Hepatic stellate cell (primary cell): ENCODE data around the gene CAVIN2.
"Not testable (repeated sequence)": the region's sequence is repeated elsewhere in the genome, so short reads cannot be mapped to it uniquely, and the experiment has no call there.

ENCODE experiments used
- DNase-seq: peaks from one replicate; pipeline ENCODE4 v3.0.0; 2011; ENCODE audit warnings: low spot score

The CAVIN2 gene

GRCh38 chr2:191800874-191801273 lies 46.0 kb downstream of the CAVIN2 start:
- DNase-seq = no peak

GRCh38 chr2:191799526-191799925 lies 47.4 kb downstream of the CAVIN2 start:
- no peak for DNase-seq

GRCh38 chr2:191797942-191798876 lies 48.7 kb downstream of the CAVIN2 start:
- DNase-seq = no peak

- DNase-seq = no peak
These were observed 49.4 kb downstream of the CAVIN2 start for GRCh38 chr2:191797500-191797899.

GRCh38 chr2:191795715-191796114 lies 51.2 kb downstream of the CAVIN2 start:
- DNase-seq = no peak

- DNase-seq = no peak
These were observed 54.8 kb downstream of the CAVIN2 start for GRCh38 chr2:191791953-191792560.

- no peak for DNase-seq
These were observed 56.2 kb downstream of the CAVIN2 start for GRCh38 chr2:191790737-191791136.

GRCh38 chr2:191789796-191790195 lies 57.1 kb downstream of the CAVIN2 start:
- DNase-seq = no peak

- no peak for DNase-seq
These were observed 60.2 kb downstream of the CAVIN2 start for GRCh38 chr2:191786694-191787093.

GRCh38 chr2:191785651-191786050 lies 61.2 kb downstream of the CAVIN2 start:
- DNase-seq = not testable (repeated sequence)
